Endothelial cell (in vitro differentiated cells): ENCODE results near the gene FBXO31. TPM values are rescaled to one million over a fixed set of nuclear protein-coding genes. Genes with fewer than 3 reads are reported as not detected.

Source experiments
- DNase-seq: peaks from one replicate; pipeline ENCODE4 v3.0.0; 2021; ENCODE audit warnings: low spot score
- H3K27ac Mint-ChIP-seq: one replicate; pipeline ENCODE4 v1.8.0; 2021; ENCODE audit warnings: mixed read lengths, inconsistent platforms; ENCODE audit not compliant: unreplicated experiment
- H3K27me3 Mint-ChIP-seq: one replicate; pipeline ENCODE4 v1.8.0; 2021; ENCODE audit warnings: mild to moderate bottlenecking, moderate library complexity, mixed read lengths, inconsistent platforms; ENCODE audit not compliant: unreplicated experiment
- H3K36me3 Mint-ChIP-seq: one replicate; pipeline ENCODE4 v1.8.0; 2021; ENCODE audit warnings: mild to moderate bottlenecking, low read depth, mixed read lengths, inconsistent platforms; ENCODE audit not compliant: unreplicated experiment
- H3K4me1 Mint-ChIP-seq: one replicate; pipeline ENCODE4 v1.8.0; 2021; ENCODE audit warnings: mild to moderate bottlenecking, mixed read lengths, inconsistent platforms; ENCODE audit not compliant: unreplicated experiment
- H3K4me3 Mint-ChIP-seq: one replicate; pipeline ENCODE4 v1.8.0; 2021; ENCODE audit warnings: mild to moderate bottlenecking, mixed read lengths, inconsistent platforms; ENCODE audit not compliant: unreplicated experiment
- H3K9me3 Mint-ChIP-seq: one replicate; pipeline ENCODE4 v1.8.0; 2021; ENCODE audit warnings: mixed read lengths, inconsistent platforms; ENCODE audit not compliant: unreplicated experiment
- total RNA-seq: library from RNA; stranded (reverse); fragmentation: NEBNext Ultra II Directional; extraction: Animal tissue kit (Norgen Biotek cat#: 25700); gene quantifications from one replicate; pipeline ENCODE4 v1.2.1, GENCODE V29; 2021; ENCODE audit not compliant: unreplicated experiment
- TF ChIP-seq, protein P1 (sequence below): fragments of 200-600 bp; sonication (generic); IDR thresholded peaks from one replicate; pipeline ENCODE4 v1.5.0; 2021; ENCODE audit warnings: antibody characterized with exemption; ENCODE audit not compliant: unreplicated experiment

FBXO31 gene
- total RNA-seq, 1 donor from 2014 or later = 13.5 TPM

DNA sequence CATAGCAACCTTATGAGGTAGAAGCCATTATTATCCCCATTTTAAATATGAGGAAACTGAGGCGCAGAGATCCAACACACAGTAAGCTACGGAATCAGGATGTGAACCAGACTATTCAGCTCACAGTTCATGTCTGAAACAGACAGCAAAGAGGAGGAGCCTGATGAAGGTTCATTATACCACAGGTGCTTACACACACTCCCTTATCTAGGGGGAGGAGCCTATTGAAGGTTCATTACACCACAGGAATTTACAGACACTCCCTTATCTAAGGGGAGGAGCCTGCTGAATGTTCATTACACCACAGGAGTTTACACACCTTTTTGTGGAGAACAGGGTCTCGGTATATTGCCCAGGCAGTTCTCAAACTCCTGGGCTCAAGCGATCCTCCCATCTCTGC, 88.3 kb downstream of the FBXO31 start:
- no peak overlapping the region for H3K27ac Mint-ChIP-seq
- H3K4me3 Mint-ChIP-seq = no peak overlapping the region
- H3K27me3 Mint-ChIP-seq = no peaks in the 10 kb centered on the region
- no peaks in the 10 kb centered on the region for H3K9me3 Mint-ChIP-seq
- peaks cover 9% of the 10 kb centered on the region for H3K36me3 Mint-ChIP-seq
- TF ChIP-seq, protein P1, sequence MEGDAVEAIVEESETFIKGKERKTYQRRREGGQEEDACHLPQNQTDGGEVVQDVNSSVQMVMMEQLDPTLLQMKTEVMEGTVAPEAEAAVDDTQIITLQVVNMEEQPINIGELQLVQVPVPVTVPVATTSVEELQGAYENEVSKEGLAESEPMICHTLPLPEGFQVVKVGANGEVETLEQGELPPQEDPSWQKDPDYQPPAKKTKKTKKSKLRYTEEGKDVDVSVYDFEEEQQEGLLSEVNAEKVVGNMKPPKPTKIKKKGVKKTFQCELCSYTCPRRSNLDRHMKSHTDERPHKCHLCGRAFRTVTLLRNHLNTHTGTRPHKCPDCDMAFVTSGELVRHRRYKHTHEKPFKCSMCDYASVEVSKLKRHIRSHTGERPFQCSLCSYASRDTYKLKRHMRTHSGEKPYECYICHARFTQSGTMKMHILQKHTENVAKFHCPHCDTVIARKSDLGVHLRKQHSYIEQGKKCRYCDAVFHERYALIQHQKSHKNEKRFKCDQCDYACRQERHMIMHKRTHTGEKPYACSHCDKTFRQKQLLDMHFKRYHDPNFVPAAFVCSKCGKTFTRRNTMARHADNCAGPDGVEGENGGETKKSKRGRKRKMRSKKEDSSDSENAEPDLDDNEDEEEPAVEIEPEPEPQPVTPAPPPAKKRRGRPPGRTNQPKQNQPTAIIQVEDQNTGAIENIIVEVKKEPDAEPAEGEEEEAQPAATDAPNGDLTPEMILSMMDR = no peak
- H3K4me1 Mint-ChIP-seq = peaks cover 15% of the 10 kb centered on the region
- DNase-seq = no peak

DNA sequence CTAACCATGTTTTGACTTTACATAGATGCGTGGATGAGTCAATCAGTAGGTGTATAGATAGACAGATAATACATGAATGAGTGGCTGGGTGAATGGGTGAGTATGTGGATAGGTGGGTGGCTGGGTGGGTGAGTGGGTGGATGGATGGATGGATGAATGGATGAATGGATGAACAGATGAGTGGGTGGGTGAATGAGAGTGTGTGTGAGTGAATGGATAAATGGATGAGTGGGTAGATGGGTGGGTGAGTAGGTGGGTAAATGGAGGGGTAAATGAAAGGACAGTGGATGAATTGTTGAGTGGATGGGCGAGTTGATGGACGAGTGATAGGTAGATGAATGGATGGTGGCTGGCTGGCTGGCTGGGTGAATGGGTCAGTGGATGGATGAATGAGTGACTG, 89.6 kb downstream of the FBXO31 start:
- peaks cover 8% of the 10 kb centered on the region for H3K4me1 Mint-ChIP-seq
- no peaks in the 10 kb centered on the region for H3K27me3 Mint-ChIP-seq
- DNase-seq = no peak
- peaks cover 3% of the 10 kb centered on the region for H3K36me3 Mint-ChIP-seq
- H3K27ac Mint-ChIP-seq = no peak overlapping the region
- H3K4me3 Mint-ChIP-seq = no peak overlapping the region
- TF ChIP-seq, protein P1 = no peak
- H3K9me3 Mint-ChIP-seq = no peaks in the 10 kb centered on the region

DNA sequence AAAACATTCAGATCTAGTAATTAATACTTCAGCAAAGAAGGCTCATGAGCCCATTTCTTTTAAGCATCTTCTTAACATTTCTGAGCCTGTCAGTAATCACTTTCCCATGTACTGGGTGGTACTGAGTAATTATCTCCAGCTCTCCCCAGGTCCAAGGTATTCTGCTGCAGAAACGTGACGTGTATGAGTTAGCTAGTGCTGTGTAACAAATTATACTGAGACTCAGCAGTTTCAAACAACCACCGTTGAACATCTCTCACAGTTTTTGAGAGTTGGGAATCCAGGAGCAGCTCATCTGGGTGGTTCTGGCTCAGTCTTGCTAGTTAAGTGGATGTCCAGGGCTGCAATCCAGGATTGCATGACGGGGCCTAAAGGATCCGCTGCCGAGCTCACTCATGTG, 91.6 kb downstream of the FBXO31 start:
- no peak overlapping the region for H3K4me3 Mint-ChIP-seq

DNA sequence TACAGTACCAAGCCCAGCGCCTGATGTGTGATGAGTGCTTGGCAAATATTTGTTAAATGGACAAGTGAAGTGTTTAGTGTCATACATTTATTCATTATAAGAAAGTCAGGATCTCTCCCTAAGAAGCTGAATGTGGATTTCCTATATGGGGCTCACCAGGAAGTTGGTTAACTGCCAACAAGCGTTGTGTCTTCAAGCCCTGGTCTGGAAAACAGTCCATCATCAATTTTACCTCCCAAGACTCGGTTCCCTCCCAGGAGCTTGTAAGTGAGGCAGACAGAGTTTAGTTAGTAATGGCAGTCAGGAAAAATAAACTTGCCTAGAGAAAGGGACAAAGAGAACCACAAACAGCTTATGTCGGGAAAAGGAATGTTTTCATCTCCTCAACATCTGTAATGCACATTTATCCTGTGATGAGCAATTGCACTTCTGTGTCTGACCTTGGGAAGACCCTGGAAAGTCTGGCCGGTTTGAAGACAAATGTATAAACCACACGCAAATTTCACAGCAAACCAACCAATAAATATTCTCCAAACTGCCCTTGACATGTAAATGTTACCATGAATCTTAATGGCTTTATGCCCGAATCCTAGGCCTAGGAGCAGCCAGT, 94.7 kb downstream of the FBXO31 start:
- Mint-ChIP-seq H3K4me1 (peaks cover 4% of the 10 kb centered on the region), H3K36me3 (peaks cover 3% of the 10 kb centered on the region), H3K4me3 (no peak overlapping the region), H3K27me3 (no peaks in the 10 kb centered on the region), H3K9me3 (no peaks in the 10 kb centered on the region), H3K27ac (no peak overlapping the region)
- no peak for DNase-seq
- TF ChIP-seq, protein P1 = no peak

More for the DNA sequence above, 91.6 kb downstream of the FBXO31 start:
- H3K27me3 Mint-ChIP-seq = no peaks in the 10 kb centered on the region
- DNase-seq = no peak
- no peaks in the 10 kb centered on the region for H3K9me3 Mint-ChIP-seq
- no peak overlapping the region for H3K27ac Mint-ChIP-seq
- H3K4me1 Mint-ChIP-seq = no peaks in the 10 kb centered on the region
- TF ChIP-seq, protein P1 = no peak
- H3K36me3 Mint-ChIP-seq = peaks cover 3% of the 10 kb centered on the region

DNA sequence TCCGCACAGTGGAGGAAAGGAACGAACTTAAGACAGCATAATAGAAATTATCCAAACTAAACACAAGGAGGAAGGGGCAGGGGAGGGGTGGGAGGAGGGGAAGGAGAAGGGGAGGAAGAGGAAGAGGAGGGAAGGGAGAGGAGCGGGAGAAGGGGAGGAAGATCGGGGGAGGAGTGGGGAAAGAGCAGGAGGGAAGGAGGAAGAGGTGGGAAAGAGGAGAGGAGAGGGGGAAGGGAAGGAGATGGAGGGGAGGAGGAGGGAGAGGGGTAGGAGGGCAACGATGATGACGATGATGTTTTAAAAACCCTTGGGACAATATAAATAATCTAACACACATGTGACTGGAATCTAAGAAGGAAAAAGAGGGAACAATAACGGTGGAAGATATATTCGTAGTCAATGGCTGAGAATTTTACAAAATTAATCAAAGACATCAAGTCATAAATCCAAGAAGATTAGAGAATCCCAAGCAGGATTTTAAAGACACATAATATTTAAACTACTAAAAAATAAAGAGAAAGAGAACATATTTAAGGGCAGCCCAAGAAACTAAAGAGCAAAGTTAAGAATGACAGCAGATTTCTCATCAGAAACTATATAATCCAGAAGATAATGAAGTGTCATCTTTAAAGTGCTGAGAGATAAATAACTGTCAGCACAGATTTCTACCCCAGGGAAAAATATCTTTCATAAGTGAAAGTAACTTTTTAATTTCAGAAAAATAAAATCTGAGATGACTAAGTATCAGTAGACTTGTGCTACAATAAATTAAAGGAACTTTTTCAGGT, 96.5 kb downstream of the FBXO31 start:
- H3K9me3 Mint-ChIP-seq = no peaks in the 10 kb centered on the region
- TF ChIP-seq, protein P1 = no peak
- H3K27ac Mint-ChIP-seq = no peak overlapping the region
- no peaks in the 10 kb centered on the region for H3K27me3 Mint-ChIP-seq
- H3K4me3 Mint-ChIP-seq = no peak overlapping the region
- no peak for DNase-seq
- peaks cover 4% of the 10 kb centered on the region for H3K4me1 Mint-ChIP-seq
- H3K36me3 Mint-ChIP-seq = no peaks in the 10 kb centered on the region
